GM19043 (cell line): ENCODE results near the gene CWF19L1.
"Not testable (repeated sequence)": the region's sequence is repeated elsewhere in the genome, so short reads cannot be mapped to it uniquely, and the experiment has no call there.

ENCODE experiments used
- ATAC-seq: cut with Tn5 transposase; IDR thresholded peaks from one replicate; pipeline ENCODE4 v1.9.1; 2021; ENCODE audit warnings: low read depth; ENCODE audit not compliant: unreplicated experiment

The CWF19L1 gene

DNA sequence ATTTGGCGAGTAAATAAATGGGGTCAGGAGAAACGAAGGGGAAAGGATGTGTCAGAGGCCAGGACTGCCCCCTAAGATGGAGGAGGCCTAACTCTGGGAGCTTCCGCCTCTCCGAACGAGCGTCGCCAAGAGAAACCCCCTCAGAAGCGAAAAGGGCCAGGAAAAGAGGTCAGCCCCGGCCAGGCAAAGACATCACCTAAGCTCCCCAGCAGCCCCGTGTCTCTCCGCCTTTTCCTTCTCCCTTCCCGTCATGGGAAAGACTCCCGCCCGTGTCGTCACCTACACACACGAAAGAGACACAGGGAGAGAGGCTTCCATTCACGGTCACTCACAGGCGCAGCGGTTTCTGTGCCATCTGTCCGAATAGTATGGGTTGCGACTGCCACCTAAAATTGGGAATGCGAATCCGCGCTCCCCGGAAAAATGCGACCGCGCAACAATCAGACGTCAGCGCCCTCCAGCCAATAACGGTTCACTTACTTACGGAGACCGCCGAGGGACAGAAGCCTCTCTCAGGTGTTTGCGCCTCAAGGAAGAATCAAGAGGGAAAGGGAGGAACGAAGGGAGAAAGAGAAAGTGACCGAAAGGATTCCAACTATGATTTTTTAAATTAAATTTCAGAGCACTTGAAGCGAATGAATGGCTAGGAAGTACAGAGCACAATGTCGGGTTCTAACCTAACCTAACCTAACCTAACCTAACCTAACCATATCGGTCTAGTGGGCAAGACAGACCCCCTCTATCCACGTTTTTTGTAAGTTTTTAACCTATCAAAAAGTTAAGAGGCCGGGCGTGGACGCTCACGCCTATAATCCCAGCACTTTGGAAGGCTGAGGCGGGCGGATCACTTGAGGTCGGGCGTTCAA, at the start of gene CWF19L1:
CWF19L1 (minus strand) TSS at position 400 of the 866 bp plus-strand sequence; CDS start at position 355, 45 bp downstream.
- peak; percentile 70 for ATAC-seq

DNA sequence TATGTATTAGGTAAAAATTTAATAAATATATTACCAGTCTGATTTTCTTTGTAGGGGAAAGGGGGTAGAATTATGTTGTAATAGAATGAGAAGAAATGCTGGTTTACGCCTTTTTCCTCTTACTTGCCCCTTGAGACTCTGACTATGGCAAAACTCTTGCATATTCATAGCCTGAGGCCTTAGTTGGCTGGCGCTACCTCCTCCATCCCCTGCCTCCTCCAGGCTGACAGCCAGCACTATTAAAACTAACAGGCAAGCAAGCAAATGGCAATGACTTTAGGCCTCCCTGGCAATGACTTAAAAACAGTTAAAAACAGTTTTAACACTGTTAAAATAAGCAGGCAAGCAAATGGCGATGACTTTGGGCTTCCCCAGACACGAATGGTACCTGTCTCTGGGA, 48.2 kb upstream of the CWF19L1 start:
- ATAC-seq, result no peak

DNA sequence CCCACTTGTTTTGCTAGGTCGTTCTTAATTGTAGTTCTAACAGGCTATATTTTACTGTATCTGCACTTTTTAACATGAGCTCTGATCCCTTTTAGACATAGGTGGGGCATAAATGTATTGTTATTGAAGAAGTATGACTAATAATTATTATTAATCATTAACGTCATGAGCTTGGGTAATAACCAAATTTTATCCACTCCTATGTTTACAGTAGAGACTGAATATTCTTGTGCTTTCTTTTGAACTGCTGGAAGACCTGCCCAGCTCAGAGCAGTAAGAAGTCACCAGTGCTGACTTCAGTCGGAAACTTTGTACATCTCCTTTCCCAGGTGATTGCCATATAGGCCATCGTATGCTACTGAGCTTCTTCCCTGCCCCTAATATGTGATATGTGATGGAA, 43.9 kb upstream of the CWF19L1 start:
- ATAC-seq, result no peak

DNA sequence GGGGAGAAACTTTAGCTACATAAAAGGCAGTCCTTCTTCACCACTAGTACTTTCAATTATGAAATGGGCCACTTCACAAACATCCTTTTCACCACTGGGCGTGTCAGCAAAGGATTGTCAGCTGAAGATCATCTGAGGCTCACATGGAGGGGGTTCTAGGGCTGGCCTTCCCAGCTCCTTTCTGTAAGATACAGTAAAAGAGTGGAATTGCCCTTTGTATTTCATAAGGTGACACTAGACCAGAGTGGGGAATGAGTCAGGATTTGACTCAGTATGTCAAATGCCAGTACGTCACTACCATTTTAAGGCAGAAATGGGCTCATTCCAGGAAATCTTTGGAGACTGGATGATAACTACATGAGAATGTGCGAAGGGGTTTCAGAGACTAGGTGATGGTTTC, 40.2 kb upstream of the CWF19L1 start:
- no peak for ATAC-seq

DNA sequence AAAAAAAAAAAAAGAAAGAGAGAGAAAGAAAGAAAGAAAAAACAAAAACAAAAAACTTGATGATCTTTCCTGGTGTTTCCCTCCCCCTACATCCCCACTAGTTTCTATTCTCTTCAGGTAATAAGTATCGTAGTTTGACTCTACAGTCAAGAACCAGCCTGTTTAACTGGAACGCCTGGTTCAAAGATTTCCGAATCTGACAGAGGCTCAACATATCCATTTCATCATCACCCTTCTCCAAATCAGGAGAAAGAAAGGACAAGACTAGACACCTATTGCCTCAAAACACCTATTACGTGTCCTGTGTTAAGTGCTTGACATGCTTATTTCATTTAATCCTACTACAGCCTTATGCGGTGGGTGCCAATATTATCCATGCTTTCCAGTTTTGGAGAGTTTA, 39.4 kb upstream of the CWF19L1 start:
- no peak for ATAC-seq

DNA sequence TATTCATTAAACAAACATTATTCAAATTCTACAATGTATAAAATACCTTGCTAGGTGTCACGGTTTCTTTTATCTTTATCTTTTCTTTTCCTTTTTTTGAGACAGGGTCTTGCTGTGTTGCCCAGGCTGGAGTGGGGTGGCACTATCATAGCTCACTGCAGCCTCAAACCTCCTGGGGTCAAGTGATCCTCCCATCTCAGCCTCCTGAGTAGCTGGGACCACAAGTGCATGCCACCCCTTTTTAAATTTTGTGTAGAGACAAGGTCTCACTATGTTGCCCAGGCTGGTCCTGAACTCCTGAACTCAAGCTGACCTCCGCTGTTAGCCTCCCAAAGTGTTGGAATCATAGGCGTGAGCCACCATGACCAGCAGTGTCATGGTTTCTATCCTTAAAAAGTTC, 37.0 kb upstream of the CWF19L1 start:
- ATAC-seq, result no peak

DNA sequence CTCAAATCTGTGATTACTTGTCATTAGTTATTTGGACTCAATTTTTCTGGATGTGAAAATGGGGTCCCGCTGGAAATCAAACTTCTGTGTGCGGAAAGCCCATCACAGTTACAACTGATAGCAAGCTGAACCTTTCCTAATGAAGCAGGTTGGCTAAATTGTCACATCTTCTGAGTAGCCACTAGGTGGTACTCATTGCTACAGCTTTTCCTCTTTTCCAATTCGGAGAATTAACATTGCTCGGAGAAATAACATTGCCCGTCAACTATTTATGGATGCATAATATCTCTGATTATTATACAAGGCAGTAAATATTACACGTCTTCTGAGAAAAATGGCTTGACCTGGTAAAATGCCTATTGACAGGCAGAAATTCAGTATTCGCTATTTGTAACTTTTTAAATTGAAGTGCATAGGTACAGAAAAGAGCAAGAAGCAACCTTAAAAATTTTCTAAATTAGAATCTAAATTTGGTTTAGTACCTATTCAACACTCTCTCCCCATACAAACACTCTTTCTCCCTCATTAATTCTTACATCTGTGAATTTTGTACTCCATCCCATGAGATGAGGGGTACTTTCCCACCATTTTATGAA, 36.4 kb upstream of the CWF19L1 start:
- ATAC-seq, result no peak

DNA sequence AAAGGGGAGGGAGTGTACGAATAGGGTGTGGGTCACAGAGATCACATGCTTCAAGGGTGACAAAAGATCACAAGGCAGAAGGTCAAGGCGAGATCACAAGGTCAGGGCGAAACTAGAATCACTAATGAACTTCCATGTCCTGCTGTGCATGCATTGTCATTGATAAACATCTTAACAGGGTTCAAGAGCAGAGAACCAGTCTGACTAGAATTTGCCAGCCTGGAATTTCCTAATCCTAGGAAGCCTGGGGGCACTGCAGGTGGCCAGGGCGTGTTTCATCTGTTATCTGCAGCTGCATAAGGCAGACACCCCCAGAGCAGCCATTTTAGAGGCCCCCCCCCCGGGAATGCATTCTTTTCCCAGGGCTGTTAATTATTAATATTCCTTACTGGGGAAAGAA, 33.7 kb upstream of the CWF19L1 start:
- not testable (repeated sequence) for ATAC-seq

DNA sequence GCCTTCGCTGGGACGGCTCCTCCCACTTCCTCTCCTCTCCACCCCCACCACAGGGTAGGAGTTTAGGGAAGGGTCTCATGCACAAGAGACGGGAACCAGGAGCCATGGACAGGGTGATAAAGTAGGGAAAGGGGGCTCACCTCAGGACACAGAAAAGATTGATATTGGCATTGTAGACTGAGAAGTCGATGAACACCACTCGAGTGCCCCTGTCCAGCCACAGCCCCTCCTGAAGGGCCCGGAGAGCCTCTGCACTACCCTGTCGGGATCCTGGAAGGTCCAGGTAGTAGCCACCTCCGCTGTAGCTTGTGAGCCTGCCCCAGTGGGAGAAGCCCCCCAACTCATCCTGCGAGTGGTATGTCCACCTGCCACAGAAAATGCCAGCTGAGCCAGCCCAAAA, 29.8 kb upstream of the CWF19L1 start:
- no peak for ATAC-seq

DNA sequence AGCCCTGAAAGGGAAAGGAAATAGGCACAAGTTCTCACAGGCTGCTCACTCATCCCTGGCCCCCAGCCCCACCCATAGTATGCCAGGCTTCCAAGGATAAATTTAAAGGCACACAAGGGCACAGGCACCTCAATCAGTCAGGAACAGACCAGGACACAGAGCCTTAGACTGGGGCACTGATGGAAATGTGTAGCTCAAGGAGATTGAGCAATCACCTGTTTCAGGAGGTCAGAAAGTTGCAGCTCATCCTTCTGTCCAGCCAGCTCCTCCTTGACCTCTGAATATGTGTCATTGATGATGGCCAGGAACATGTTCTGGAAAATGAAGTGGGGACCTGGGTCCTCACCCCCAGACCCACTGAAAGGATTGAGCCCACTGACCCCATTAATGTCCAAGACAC, 25.6 kb upstream of the CWF19L1 start:
- no peak for ATAC-seq

DNA sequence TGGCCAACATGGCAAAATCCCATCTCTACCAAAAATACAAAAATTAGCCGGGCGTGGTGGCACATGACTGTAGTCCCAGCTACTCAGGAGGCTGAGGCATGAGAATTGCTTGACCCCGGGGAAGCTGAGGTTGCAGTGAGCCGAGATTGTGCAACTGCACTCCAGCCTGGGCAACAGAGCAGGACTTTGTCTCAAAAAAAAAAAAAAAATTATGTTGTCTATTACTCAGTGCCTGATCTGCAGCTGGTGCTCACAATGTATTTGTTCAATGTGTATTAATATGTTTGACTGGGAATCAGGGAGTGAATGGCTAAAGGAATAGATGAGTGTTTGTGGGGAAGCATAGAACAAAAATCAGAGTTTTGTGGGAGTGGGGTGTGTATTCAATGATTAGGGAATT, 24.9 kb upstream of the CWF19L1 start:
- not testable (repeated sequence) for ATAC-seq

DNA sequence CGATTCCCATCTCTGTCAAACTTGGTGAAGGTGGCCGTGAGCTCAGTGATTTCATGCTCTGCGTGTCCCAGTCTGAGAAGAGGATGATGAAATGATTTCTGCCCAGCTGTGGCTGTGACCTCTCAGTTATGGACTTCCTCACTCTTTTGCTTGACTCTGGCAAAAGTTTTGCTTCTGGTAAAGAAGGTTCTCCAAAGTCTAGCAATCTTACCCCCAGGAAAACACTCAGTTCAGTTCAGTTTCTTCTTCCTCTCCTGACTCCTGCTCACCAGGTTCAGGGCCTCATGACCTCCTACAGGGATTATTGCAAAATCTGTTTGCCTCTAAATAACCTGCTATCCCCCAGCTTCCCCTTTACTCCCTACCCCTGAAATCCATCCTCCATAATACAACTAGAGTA, 23.9 kb upstream of the CWF19L1 start:
- ATAC-seq, result no peak

DNA sequence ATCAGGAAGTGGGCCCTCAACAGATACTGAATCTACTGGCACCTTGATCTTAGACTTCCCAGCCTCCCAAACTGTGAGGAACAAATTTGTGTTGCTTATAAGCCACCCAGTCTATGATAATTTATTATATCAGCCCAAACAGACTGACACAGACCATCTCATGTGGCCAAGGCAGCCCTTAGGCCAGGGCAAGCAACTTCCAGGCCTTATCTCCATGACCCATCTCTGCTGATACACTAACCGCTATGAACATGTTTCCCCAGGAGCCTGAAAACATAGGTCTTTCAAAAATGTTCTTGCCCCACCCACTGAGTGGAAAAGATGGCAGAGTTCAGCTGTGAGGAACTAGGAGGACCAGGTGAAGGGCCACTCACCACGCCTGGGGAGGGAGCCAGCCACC, 22.2 kb upstream of the CWF19L1 start:
- ATAC-seq, result no peak

DNA sequence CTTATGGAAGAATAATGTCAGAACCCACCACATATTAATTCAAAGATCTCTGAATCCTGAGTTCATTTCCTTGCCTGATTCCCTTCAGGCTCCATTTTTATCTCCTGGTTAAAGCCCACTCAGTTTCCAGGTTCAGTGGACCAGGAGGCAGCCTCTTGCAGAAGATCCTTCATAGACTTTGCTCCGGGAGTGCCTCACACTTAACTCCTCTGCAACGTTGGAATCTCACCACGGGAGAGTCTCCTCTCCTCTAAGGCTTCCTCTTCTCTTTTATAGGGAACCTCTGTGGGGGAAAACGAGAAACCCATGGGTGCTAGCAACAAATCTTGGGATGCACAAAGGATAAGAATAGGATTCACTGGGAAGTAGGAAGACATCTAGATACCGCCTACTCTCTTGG, 20.8 kb upstream of the CWF19L1 start:
- no peak for ATAC-seq

DNA sequence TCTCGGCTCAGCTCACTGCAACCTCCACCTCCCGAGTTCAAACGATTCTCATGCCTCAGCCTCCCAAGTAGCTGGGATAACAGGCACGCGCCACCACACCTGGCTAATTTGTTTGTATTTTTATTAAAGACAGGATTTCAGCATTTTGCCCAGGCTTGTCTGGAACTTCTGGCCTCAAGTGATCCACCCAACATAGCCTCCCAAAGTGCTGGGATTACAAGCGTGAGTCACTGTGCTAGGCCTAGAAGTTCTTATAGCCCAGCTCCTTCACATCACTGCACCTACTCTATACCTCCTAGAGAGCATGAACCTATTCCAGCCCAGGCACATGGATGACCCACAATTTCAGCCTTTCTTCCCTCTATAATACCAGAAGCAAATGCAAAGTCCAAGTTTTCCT, 20.3 kb upstream of the CWF19L1 start:
- ATAC-seq, result no peak

DNA sequence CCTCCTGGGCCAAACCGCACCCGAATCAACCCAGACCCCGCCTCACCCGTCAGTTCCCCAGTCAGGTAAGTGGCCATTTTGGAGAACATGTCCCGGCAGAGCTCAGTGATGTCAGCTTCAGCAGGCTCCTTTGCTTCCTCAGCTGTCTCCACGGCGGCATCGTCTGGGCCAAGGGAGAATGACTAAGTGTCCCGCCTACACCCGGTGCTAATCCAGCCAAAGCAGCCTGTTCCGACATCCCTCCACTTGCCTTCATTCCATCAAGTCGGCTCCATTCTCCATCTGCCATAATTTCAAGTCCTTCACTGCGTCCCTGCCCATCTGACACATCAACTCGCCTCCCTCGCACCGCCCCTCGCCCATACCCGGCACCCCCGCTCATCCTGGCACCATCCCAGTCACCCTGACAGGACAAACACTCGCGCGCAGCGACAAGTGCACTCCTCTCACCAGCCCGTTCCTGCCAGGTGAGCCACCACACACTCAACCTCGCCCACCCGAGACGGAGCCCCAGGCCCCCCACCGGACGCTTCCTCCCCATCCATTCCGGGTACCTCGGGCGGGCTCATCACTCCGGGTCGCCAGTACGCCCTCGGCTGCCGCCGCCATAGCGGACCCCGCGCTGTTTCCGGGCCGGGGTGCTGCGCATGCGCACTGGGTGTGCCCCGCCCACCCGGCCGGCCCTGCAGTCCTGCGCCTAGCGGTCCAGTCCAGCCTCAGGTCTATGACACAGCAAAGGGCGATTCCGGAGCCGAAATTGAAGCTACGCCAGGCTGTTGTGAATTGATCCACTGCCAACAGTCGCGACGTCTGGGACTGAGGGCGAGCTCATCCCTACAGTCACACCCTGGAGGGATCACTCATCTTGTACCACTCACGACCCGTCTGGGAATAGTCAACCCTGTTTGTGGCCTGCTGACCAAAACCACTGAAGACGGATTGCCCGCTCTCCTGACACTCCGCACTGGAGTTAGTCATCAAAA, 18.9 kb upstream of the CWF19L1 start, which contains the start of gene BLOC1S2:
BLOC1S2 (minus strand) TSS at position 630 of the 983 bp plus-strand sequence; CDS start at position 609, 21 bp downstream.
- ATAC-seq, result peak; percentile 94

DNA sequence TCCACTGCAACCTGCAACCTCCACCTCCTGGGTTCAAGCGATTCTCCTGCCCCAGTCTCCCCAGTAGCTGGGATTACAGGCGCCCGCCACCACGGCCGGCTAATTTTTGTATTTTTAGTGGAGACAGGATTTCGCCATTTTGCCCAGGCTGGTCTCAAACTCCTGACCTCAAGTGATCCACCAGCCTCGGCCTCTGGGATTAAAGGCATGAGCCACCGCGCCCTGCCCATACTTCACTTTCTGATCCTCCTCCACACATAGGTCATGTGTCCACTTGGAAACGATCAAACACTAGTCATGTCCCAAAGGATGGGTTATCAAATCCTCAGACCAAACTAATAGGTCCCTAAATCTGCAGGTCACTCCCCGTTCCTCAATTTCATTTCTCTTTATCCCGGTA, 17.9 kb upstream of the CWF19L1 start:
- ATAC-seq, result not testable (repeated sequence)

DNA sequence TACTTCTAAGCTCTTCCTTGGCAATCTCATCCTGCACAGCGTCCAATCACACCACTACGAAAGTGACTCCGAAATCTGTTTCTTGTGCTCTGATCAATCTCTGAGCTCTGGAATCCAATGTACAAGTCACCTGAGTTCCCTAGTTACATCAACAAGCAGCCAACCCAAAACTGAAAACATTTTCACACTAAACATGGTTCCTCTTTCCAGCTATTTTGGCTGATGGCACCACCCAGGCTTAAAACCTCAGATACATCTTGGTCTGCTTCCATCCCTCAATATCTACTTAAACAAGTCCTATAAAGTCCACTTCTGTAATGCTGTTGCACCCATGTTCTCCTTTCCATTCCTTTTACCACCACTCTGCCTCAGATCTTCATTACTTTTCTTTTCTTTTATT, 15.5 kb upstream of the CWF19L1 start:
- ATAC-seq, result no peak

DNA sequence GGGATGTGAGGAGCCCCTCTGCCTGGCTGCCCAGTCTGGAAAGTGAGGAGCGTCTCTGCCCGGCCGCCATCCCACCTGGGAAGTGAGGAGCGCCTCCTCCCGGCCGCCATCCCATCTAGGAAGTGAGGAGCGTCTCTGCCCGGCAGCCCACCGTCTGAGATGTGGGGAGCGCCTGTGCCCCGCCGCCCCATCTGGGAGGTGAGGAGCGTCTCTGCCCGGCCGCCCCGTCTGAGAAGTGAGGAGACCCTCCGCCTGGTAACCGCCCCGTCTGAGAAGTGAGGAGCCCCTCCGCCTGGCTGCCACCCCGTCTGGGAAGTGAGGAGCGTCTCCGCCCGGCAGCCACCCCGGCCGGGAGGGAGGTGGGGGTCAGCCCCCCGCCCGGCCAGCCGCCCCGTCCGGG, 9.5 kb upstream of the CWF19L1 start:
- ATAC-seq, result not testable (repeated sequence)

DNA sequence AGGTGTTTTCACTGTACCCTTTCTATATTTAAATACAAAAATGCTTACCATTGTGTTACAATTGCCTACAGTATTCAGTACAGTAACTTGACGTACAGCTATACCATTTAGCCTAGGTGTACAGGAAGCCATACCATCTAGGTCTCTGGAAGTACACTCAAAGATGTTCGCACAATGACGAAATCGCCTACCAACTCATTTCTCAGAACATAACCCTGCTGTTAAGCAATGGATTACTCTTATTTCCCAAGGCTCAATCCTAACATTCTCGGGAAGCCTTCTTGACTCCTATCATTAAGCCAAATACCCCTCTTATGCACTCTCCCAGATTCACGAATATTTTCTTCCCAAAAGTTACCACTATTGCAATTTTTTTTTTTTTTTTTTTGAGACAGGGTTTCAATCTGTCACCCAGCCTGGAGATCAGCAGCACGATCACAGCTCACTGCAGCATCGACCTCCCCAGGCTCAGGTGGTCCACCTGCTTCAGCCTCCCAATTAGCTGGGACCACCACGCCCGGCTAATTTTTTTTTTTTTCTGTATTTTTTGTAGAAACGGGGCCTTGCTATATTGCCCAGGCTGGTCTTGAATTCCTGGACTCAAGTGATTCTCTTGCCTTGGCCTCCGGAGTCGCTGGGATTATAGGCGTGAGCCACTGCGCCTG, 1.5 kb downstream of the CWF19L1 start:
- ATAC-seq, result no peak
